SK-N-DZ (cell line): Measurements from ENCODE around the gene SEMA3B.
"Not testable (repeated sequence)": the region's sequence is repeated elsewhere in the genome, so short reads cannot be mapped to it uniquely, and the experiment has no call there.

ENCODE experiments used
- DNase-seq: peaks from one replicate; pipeline ENCODE4 v3.0.0-alpha.2; 2015; ENCODE audit warnings: low spot score

Gene SEMA3B

DNA sequence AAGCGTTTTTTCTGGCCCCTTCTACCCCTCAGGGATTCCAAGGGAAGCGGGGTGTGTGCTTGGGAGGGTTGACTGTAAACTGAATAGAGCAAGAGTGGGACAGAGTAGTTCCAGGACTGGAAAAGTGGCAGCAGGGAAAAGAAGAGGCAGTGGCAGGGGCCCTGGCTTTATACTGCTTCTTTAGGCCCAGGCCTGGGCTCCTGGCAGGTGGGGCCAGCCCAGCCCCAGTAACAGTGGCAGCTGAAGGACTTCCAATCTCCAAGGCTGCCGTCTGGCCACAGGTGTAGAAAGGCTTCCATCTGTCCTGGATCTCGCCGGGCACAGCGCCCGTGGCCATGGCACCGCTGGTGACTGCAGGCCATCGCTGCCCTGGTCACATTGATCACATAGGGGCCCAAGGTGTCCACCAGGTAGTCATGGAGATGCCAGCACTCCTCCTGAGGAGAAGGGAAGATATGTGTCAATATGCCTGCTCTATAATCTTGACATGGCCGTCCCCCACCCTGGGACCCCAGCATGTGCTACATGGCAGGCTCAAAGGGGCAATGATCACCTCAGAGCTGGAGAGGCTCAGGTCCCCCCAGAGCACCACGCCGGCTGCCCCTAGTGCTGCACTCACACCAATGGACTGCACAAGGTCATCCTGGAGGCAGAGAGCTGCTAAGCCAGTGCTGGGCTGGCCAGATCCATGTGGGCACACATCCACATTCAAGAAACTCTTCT lies 24.3 kb downstream of the SEMA3B start:
- DNase-seq, result no peak

DNA sequence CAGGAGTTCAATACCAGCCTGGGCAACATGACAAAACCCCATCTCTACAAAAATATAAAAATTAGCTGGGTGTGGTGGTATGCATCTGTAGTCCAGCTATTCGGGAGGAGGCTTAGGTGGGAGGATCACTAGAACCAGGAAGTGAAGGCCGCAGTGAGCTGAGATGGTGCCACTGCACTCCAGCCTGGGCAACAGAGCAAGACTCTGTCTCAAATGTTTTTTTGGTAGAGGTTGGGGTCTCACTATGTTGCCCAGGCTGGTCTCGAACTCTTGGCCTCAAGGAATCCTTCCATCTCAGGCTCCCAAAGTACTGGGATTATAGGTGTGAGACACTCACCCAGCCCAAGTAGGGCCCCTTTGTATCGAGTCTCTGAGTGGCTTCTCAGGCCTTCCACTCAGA lies 25.1 kb downstream of the SEMA3B start:
- DNase-seq, result no peak

DNA sequence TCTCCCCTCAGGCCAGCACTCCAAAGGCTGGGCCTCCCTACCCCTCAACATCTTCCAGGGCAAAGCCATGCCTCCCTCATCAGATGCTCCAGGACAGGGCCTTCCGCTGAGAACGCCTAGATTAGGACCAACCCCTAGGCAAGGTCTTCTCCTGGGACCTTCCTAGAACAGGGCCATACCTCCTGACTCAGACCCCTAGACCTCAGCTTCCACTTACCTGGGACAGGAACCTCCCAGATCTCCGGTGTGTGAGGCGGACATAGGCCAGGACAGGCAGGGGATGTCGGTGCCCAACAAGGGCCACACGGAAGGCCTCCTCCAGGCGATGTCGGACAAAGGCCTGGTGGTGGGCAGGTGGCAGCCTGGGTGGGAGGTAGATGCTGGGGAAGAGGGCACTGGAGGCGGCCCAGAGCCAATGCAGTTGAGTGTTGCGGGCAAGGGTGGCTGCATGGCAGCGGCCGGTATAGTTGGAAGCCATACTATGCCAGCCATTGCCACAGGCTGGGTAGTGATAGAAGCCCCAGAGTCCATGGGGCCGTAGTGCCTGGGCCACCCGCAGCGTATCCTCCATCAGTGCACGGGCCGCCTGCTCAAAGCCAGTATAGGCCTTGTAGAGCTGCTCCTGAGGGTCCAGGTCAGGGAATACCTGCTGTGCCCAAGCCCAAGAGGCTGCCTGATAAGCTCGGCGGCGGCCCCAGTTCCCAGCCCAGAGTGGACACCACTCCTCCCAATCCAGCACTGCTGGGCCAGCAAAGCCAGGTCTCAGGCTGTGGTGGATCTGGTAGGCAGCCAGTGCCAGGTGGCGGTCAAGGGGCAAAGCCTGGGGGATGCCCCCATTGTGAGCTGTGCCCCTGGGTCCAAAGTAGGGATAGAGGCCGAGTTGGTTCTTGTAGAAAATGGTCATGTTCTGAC lies 25.8 kb downstream of the SEMA3B start:
- DNase-seq, result no peak

DNA sequence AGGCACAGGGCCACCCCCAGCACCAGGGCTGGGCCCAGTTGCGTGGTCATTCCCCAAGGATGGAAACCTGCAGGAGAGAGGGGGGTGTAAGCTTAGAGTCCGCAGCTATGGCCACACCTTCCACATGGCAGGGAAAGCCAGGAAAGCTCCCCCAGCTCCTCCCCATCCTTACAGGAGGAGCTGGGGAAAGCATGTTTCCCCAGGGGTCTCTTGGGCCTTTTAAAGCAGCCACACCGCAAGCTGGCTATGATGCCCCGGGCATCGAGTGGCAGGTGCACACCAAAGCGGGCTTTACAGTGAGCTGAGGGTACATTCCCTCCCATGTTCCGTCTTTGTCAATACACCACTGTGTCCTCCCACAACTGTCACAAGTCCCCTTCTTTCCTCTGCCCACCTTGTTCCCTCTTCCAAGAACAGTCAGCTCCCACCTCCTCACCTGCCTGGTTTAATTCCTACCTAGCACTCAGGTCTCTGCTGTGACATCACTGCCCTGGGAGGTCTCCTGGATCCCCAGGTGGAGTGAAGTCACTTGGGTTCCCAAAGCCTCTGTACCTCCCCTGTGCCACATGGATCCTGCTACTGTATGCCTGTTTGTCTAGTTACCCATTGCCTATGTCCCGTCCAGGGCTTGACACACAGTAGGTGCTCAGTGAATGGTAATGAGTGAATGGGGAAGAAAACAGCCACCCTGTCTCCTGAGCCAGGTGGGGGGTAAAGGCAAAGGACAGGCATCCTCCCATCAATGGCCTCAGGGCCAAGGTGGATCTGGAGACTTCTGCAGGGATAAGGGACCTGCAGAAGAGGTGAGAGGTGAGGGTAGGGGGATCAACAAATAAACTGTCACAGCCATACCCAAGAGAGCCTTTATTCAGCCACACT lies 26.8 kb downstream of the SEMA3B start:
- no peak for DNase-seq

DNA sequence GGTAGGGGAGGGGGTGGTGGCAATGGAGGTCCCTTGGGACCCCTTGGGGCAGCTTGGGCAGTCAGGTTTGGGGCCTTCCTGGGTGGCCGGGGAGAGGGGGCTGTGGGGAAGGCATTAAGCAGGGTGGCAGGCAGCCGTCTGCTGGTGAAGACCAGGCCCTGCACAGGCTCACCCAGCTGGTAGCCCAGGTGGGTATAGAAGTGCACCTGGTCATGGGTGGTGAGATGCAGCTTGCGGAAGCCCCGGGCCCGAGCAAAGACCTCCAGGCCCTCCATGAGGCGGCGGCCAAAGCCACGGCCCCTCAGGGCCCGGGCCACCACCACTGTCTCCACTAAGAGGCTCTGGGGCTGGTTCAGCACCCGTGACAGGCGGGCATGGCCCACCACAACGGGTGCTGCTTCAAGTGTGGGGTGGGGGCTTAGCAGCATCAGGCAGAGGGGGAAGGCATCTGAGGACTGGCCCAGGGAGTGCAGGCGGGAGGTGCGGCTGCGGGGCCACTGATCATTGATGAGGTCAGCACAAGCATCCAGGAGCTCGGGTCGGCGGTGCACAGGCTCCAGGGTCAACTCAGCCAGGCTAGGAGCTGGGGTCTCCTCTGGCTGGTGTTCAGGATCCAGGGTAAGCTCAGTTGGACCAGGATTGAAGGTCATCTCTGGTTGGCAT lies 27.9 kb downstream of the SEMA3B start:
- no peak for DNase-seq

DNA sequence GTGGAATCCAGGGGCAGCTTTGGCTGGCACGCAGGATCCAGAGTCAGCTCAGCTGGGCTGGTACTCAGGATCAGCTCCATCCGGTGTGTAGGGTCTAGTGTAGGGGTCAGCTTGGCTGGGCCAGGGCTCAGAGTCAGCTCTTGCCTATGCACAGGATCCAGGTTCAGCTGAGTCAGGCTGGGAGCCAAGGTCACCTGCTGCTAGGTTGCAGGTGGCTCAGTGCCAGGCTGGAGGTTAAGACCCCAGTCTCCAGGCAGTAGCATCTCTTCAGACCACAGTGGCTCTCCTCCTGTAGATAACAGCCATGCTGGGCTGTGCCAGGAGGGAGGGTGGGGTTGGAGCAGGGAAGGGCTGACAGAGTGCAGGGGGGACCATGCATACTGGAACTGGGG lies 28.4 kb downstream of the SEMA3B start:
- no peak for DNase-seq

DNA sequence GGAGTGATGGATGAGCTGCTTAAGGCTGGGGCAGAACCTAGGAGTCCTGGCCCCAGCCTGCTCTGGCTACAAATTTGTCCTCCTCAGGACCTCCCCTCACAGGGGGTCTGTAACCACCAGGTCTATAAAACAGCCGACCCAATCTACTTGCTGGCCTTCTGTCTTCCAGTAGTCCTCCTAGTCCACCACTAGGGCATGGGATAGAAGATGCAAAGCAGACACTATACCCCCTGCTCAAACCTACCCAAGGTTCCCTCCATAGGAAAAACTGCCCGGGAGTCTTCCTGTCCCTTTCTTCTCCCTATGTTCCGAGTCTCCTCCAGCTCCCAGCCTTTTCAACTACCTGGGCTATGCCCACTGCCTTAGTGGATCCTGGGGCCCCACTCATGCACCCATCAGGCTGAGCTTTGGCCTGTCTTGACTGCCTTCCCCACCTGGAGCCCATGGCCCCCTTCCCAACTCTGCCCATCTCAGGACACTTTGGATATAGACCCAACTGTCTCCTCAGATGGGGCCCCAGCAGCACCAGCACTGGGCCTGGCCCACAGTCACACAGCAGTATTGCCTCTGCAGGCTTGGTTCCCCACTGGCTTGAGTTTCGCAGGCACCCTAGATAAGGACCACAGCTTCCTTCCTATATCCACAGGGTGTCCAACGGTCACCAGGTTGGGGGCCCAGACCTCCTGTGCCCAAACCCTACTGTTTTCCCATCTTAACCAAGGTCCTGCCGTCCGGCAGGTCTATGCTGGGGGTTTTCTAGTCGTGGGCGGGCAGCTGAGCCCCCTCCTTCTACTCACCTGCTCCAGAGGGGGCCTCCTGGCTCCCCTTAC lies 29.2 kb downstream of the SEMA3B start:
- no peak for DNase-seq

DNA sequence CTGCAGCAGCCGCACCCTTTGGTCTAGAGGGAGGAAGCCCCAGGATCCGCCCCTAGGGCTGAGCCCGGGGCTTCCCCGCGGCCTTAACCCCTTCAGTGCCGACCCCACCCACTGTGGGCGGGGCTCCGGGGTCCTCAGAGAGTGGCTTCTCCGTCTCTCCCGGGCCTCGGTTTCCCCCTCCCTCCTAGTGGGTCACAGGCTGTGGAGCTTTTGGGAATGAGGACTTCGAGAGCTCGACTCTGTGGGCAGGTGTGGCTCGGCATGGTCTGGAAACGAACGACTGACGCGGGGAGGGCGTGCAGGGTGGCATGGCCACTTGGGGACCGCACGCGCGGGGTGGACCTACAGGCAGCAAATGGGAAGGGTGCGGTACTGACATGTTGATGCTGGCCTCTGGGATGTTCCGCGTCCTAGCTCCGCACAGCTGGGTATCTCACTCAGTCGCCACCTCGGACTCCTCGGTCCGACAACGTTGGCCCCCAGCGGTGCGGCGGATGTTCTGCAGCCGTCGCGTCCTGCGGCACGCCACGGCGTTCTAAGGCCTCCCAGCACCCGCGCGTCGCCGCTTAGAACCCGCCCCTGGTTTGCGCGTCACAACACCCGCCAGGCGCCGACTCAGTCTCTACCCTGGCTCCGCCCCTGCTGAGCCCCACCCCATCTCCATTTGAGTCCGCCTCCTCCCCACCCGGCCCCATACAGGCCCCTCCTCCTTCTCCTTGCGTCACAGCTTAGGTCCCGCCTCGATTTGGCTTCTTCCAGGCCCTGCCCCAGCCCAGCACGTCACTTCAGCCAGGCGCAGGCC lies 30.1 kb downstream of the SEMA3B start, which contains the start of the genes HYAL3 and NAA80:
Gene HYAL3 (minus strand): TSS at position 570 of the 802 bp plus-strand sequence. CDS start 3,803 bp downstream, outside the sequence.
Gene NAA80 (minus strand): TSS at position 570 of the 802 bp plus-strand sequence. CDS start 1,942 bp downstream, outside the sequence.
- DNase-seq, result peak; percentile 97

DNA sequence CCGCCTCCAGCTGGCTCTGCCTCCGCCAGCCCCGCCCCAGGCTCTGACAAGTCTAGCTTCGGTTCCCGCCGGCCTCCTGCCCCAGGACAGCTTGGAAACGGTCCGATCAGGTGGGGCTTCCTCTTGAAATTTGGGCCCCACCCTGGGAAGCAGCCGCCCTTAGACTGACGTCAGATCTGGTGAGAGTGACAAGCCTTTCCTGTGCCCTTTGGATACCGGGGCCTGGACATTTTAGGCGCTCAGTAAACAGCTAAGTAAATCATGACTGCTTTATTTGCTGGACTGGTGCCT lies 30.6 kb downstream of the SEMA3B start:
- DNase-seq, result no peak

DNA sequence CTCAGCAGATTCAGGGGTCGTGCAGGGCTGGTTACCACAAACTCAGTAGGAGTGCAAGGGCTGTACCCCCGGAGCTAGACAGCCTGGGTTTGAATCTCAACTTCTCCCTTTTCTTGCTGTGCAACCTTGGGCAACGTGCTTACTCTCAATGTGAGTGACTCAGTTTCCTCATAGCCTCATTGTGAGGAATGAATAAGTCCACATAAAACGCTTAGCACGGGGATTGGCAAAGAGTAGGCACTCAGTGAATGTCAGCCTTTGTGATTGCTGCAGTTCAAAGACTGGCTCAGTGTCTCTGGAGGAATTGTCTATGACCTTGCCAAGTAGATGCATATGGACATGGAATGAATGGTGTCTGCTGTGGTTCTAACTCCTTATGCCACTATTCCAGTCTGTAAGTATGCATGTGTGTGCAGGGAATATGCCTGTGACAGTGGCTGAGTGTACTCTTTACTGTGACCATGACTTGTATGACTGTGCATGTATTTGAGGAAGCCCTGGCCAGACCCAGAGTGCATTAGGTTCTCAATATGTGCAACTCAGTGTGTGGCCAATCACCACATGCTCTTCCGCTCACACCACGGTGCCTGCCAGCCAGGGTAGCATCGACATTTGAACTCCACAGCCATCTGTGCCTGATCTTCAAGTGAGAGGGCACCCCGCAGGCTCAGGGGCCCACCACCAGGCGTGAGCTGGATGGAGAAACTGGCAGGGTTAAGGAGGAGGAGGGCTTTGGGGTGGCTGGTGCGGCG lies 31.2 kb downstream of the SEMA3B start:
- no peak for DNase-seq

DNA sequence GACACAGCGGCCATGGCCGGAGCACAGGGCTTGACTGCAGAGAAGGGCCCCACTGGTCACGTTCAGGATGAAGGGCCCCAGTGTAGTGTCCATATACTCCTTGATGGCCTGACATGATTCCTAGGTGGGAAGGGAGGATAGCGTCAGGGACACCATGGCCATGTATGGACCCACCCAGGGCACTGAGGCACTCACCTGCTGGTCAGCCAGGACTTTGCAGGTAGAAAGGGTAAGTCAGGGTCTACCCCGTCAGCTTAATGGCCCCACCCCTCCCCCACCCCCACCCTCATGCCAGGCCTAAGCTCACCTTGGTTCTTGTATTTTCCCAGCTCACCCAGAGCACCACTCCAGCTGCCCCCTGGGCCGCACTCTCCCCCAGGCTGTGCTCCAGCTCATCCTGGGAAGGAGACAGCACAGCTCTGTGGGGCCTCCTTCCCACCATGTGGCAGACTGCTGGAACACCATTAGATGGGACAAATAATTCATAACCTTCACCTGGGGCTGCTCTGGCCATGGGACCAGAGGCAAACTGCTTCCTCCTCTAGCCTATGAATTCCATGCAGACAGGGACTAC lies 31.8 kb downstream of the SEMA3B start:
- no peak for DNase-seq

DNA sequence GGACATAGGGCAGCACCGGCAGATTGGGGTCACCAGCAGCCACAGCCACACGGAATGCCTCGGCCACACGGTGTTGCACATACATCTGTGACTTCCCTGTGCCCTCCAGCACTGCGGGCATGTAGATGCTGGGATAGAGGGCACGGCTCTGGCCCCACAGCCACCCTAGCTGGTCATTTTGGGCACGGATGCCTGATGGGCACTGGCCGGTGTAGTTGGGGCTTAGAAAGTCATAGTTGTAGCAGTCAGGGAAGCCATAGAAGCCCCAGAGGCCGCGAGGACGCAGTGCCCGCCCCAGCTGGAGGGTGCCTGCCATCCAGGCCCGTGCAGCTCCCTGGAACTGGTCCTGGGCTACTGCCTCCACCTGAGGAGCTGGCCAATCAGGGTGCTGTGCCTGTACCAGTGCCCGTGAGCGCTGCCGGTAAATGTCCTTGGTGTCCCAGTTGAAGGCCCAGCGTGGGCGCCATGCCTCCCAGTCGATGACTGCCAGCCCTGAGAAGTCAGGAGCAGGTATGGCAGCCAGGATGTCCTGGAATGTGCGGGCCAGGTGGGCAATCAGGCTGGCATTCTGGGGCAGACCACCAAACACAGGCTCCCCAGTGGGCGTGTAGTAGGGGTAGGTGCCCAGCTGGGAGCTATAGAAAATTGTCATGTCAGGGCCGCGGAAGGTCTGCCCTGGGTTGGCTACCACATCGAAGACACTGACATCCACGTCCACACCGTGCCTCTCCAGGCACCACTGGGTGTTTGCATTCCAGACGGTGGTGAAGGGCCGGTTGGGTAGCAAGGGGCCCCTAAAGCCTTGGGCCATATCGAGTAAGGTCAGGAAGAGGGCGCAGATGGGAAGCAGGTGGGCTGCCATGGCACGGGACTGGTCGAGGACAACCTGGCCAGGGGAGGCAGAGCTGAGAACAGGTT lies 33.4 kb downstream of the SEMA3B start:
- no peak for DNase-seq

DNA sequence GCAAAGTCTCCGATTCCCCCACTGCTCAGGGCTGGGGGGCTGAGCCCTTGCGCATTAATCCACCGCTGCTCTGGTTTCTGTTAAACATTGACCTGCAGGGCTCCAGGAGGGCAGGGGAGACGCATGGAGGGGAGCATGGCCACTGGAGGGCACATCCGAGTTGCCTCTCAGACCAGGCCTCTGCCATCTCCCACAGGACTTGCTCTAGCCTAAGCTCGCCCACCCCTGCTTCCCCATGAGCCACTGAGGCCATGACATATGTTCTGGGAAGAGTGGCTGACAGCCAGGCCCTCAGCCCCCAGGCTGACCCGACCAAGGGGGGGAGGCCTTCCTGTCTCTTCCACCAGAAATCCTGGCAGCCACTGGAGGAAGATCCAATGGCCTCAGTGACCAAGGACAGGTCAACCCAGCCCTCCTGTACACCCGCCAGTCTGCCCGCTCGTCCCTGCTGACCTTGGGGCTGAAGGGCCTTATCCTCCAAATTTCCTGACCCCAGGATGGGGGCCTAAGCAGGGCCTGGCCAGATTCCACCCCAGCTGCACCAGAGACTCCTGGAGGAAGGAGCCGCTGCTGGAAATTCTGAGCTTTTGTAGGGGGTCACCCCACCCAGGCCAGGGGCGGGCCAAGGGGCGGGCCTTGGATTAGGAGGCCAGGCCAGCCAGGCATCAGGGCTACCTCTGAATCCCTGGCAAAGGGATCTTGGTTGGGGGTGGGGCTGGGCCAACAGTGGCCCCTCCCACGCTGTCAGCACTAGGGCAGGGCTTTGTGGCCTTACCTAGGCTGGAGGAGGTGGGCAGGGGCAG lies 34.3 kb downstream of the SEMA3B start, which contains the start of gene HYAL1:
Gene HYAL1 (minus strand): TSS at position 562 of the 803 bp plus-strand sequence. CDS start 618 bp downstream, outside the sequence.
- peak; percentile 71 for DNase-seq

DNA sequence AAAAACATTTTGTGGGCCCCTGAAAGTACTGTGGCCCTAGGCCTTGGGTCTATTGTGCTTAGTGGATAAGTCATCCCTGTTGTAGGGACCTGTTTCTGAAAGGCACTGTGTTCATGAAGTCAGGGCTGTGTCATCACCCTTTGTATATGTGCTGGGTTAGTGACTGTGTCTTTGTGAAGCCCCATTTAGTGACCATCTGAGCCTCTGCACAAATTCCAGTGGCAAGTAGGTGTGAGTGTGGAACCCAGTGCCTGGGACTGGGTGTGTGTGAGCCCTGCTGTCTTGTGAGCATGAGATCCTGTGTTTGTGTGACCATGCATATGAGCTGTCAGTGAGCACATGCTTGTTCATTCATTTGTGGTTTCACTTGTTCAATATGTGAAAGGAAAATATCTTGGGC lies 35.7 kb downstream of the SEMA3B start:
- no peak for DNase-seq

DNA sequence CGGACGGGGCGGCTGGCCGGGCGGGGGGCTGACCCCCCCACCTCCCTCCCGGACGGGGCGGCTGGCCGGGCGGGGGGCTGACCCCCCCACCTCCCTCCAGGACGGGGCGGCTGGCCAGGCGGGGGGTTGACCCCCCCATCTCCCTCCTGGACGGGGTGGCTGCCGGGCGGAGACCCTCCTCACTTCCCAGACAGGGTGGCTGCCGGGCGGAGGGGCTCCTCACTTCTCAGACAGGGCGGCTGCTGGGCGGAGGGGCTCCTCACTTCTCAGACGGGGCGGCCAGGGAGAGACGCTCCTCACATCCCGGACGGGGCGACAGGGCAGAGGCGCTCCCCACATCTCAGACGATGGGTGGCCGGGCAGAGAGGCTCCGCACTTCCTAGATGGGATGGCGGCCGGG lies 43.1 kb downstream of the SEMA3B start:
- DNase-seq, result not testable (repeated sequence)

DNA sequence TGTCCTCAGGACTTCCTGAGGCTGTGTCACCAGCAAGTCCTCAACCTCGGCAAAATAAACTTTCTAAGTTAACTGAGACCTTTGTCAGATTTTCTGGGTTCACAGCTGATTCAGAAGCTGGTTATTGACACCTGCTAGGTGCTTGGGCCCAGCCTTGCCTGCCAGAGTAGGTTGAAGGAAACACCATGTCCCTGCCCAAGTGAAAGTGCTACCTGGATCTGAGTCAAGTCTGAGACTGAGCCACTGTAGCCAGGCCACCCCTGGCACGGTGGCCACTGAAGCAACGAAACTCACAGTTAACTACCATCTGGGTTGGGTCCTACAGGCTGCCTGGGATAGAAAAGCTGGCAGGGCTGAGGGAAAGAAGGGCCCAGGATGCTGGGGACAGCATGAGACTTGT lies 45.4 kb downstream of the SEMA3B start:
- DNase-seq, result no peak
